Spleen (tissue), 11 donors: ENCODE measurements around the gene CA12. TPM values are rescaled to one million over a fixed set of nuclear protein-coding genes. Genes with fewer than 3 reads are reported as not detected.

Experiments used
- DNase-seq: peaks from one replicate; pipeline ENCODE4 v3.0.0-alpha.2; 2020
- H3K27ac ChIP-seq, 8 donors: fragments of 200-600 bp; sonication (generic) in 7 of 8; 1 replicate in 4 of 8; 2 replicates in 4 of 8; pipeline versions ENCODE4 v1.5.0 to v1.8.0; 2016 to 2021; ENCODE audit warnings: inconsistent platforms in 4 of 8, mild to moderate bottlenecking in 4 of 8, moderate library complexity in 1 of 8
- H3K27me3 ChIP-seq, 7 donors: fragments of 200-600 bp; sonication (generic) in 6 of 7; replicated peaks in 1 of 7; 1 replicate in 4 of 7; 2 replicates in 3 of 7; pipeline versions ENCODE4 v1.5.0 to v1.8.0; 2016 to 2021; ENCODE audit warnings: inconsistent platforms in 3 of 7, mild to moderate bottlenecking in 1 of 7
- H3K36me3 ChIP-seq, 6 donors: fragments of 200-600 bp; sonication (generic) in 5 of 6; 1 replicate in 4 of 6; 2 replicates in 2 of 6; pipeline versions ENCODE4 v1.5.0 to v1.8.0; 2016 to 2021; ENCODE audit warnings: inconsistent platforms in 2 of 6
- H3K4me1 ChIP-seq, 6 donors: fragments of 200-600 bp; sonication (generic) in 5 of 6; 1 replicate in 3 of 6; 2 replicates in 3 of 6; pipeline versions ENCODE4 v1.5.0 to v1.8.0; 2016 to 2021; ENCODE audit warnings: inconsistent platforms in 3 of 6
- H3K4me3 ChIP-seq, 8 donors: fragments of 200-600 bp; sonication (generic) in 7 of 8; 1 replicate in 4 of 8; 2 replicates in 4 of 8; pipeline versions ENCODE4 v1.5.0 to v1.8.0; 2016 to 2021; ENCODE audit warnings: inconsistent platforms in 4 of 8, mild to moderate bottlenecking in 4 of 8, moderate library complexity in 2 of 8
- H3K9me3 ChIP-seq, 8 donors: fragments of 200-600 bp; sonication (generic) in 7 of 8; 1 replicate in 4 of 8; 2 replicates in 4 of 8; pipeline versions ENCODE4 v1.5.0 to v1.8.0; 2016 to 2021; ENCODE audit warnings: inconsistent platforms in 4 of 8
- POLR2A ChIP-seq, 3 donors: fragments of 450-650 bp; IDR thresholded peaks; one replicate each; pipeline ENCODE4 v1.5.1; 2017; ENCODE audit warnings: antibody characterized with exemption in 3 of 3, mild to moderate bottlenecking in 1 of 3
- POLR2AphosphoS5 ChIP-seq, 3 donors: sonication (generic); formaldehyde crosslinking; IDR thresholded peaks; one replicate each; pipeline ENCODE4 v1.5.1; 2017; ENCODE audit warnings: antibody characterized with exemption in 3 of 3
- WGBS, 5 donors: extraction: QIAGEN DNeasy Blood & Tissue Kit in 3 of 5; methylation state at CpG; one replicate each; pipeline versions ENCODE4 v1.1.5 to v1.1.7; 2013 to 2018; 5-methylcytosine and 5-hydroxymethylcytosine counted together
- intact Hi-C: fragments of 100-400 bp; cut with DNase I; formaldehyde crosslinking; loops from one replicate; pipeline ENCODE4 v1.15.0; 2023; ENCODE audit warnings: low total_unique reads
- polyA plus RNA-seq, 3 donors: library from polyadenylated mRNA; stranded (reverse); fragments of 200-250 nt; gene quantifications; one replicate each; pipeline ENCODE4 v1.2.1, GENCODE V29; 2013
- total RNA-seq, 7 donors: library from RNA; depleted of rRNA in 3 of 7; stranded (reverse); fragments of >200 nt in 3 of 7; fragmentation: NEBNext Ultra II Directional in 4 of 7; extraction: Animal tissue kit (Norgen Biotek cat#: 25700) in 4 of 7; gene quantifications; one replicate each; pipeline versions ENCODE4 v1.1.0 to v1.2.1, GENCODE V29; 2016 to 2021
- TF ChIP-seq, protein P1 (sequence below), 11 experiments: fragments of 200-600 bp in 7 of 11; fragments of 450-650 bp in 4 of 11; sonication (generic) in 4 of 11; IDR thresholded peaks in 8 of 11; conservative IDR thresholded peaks in 3 of 11; 1 replicate in 7 of 11; 2 replicates in 4 of 11; pipeline versions ENCODE4 v1.4.0 to v1.8.0; 2016 to 2021; ENCODE audit warnings: antibody characterized with exemption in 11 of 11, inconsistent platforms in 4 of 11, mild to moderate bottlenecking in 1 of 11
- donor health status: healthy with polysubstance abuse.
- donor health status: DM: no; HTN: no; CAD: no; lungs with moderate emphysema.
- donor health status: DM: no; HTN: no; CAD: no.
- donor health status: Bipolar disorder and iron deficiency.
- donor health status: healthy.
- donor health status: DM: no; HTN: no; CAD: no.
- donor health status: DM: yes; HTN: yes; CAD: no.

CA12 gene
- total and polyA plus RNA-seq, 10 donors, result 0.02 to 3.3 (median 0.42) TPM

DNA sequence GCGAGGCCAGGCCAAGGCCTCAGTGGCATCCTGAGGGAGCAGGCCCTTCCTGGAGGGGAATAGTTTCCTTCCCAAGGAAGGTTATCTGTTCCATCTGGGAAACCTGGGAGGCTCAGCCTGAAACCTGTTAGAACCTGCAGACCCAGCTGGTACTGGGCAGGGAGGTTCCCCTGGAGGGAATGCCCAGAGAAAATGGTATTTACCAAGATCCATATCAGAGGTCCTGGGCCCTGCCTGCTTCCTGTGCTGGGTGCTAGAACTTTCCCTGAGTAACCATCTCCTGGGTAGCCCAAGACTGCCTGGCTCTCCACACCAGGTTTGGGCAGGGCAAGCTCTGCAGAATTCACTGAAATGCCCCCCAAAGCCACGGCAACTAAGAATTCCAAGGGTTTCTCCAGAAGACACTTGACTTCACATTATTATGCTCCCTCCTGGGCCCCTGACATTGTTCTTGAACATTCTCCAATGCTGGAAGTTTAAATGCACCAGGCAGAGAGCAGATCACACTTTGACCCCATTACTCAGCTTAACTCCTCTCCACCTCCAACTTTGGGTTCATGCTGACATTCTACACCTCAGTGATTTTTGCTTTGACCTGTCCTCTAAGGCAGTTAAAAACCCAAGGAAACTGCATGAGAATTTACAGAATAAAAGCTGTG, 2.0 kb downstream of the CA12 start:
- H3K27ac ChIP-seq, result no peak overlapping the region
- intact Hi-C loops, result no loop called here
- H3K27me3 ChIP-seq, result peaks cover 0 to 66% (median 36%) of the 10 kb centered on the region in 7 donors
- peak; percentile 32 for DNase-seq
- no peaks in the 10 kb centered on the region for H3K9me3 ChIP-seq
- TF ChIP-seq POLR2A (IDR thresholded peaks at IDR 0.05), result no peak
- TF ChIP-seq, protein P1, sequence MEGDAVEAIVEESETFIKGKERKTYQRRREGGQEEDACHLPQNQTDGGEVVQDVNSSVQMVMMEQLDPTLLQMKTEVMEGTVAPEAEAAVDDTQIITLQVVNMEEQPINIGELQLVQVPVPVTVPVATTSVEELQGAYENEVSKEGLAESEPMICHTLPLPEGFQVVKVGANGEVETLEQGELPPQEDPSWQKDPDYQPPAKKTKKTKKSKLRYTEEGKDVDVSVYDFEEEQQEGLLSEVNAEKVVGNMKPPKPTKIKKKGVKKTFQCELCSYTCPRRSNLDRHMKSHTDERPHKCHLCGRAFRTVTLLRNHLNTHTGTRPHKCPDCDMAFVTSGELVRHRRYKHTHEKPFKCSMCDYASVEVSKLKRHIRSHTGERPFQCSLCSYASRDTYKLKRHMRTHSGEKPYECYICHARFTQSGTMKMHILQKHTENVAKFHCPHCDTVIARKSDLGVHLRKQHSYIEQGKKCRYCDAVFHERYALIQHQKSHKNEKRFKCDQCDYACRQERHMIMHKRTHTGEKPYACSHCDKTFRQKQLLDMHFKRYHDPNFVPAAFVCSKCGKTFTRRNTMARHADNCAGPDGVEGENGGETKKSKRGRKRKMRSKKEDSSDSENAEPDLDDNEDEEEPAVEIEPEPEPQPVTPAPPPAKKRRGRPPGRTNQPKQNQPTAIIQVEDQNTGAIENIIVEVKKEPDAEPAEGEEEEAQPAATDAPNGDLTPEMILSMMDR (IDR thresholded peaks at IDR 0.05 in 8 of 11, conservative IDR thresholded peaks at IDR 0.05 in 3 of 11), result no peak
- no peak for TF ChIP-seq POLR2AphosphoS5 (IDR thresholded peaks at IDR 0.05)
- H3K4me3 ChIP-seq, result no peak overlapping the region
- H3K36me3 ChIP-seq, result no peaks in the 10 kb centered on the region
- peaks cover 0 to 35% (median 18%) of the 10 kb centered on the region in 6 donors for H3K4me1 ChIP-seq
- WGBS, 5 donors, result 81 to 100% (median 86%) methylated on average over 2 of the region's 2 CpGs

DNA sequence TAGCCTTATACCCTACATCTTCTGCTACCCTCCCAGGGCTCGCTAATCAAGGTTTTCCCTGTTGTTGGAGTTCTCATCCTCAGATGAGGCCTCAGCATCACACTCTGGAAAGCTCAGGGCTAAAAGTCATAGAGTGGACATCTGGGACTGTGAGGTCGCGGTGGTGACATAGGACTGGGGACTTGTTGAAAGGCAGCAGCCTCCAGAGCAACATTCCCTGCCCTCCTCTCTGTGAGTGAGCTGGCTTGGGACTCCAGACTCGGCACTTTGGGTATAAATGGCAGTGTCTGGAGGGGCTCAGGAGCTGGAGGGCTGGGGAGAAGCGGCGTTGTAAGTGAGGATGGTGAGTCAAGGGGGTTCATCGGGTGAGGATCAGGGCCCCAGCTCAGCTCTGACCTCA, 2.7 kb downstream of the CA12 start:
- H3K4me1 ChIP-seq, result peaks cover 0 to 42% (median 24%) of the 10 kb centered on the region in 6 donors
- H3K9me3 ChIP-seq, result no peaks in the 10 kb centered on the region
- TF ChIP-seq, protein P1 (IDR thresholded peaks at IDR 0.05 in 8 of 11, conservative IDR thresholded peaks at IDR 0.05 in 3 of 11), result no peak
- no peak for TF ChIP-seq POLR2AphosphoS5 (IDR thresholded peaks at IDR 0.05)
- TF ChIP-seq POLR2A (IDR thresholded peaks at IDR 0.05), result no peak
- H3K27me3 ChIP-seq, result peaks cover 0 to 62% (median 36%) of the 10 kb centered on the region in 7 donors
- 81 to 98% (median 87%) methylated on average over 7 of the region's 7 CpGs for WGBS, 5 donors
- intact Hi-C loops, result no loop called here
- no peak overlapping the region for H3K4me3 ChIP-seq
- no peak overlapping the region for H3K27ac ChIP-seq
- DNase-seq, result no peak
- no peaks in the 10 kb centered on the region for H3K36me3 ChIP-seq

DNA sequence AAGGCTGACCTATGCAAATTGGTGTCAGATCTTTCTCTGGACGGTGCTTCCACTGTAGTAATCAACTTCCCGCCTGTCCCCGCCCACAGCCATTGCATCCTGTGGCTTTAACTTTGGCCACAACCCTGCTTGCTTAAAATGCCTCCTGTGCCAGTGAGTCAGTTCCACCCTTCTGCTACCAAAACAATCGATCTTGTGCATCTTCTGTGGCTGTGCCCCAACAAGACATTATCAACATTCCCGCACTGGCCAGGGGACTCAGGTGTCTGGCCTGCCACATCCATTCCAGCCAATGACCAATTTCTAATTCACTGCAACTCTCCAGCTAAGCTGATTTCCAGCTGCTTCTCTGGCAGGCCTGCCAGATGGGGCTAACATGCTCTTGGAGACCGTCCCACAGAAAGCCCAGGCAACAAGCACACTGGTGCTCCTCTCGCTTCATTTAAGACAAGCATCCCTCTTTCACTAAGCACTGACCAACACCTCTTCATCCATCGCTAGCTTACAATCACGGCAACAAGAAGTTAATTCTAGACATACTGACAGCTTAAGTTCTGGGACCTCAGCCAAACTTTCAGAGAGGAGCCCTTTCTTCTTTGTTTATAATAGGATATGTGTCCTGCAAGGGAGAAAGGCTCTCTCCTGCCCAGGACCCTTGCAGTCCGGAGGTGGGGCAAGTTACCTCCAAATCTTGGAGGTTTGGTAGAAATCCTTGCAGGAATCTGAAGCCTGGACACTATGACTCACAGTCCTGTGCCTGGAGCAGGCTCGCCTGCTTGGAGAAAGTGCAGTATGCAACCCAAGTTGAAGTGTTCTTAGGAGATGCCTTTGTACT, 6.7 kb downstream of the CA12 start:
- intact Hi-C loops, result no loop called here
- H3K27ac ChIP-seq, result peak overlapping the region in 5 of 8 donors; percentile 17 to 66 (median 48)
- H3K4me1 ChIP-seq, result peaks cover 0 to 40% (median 13%) of the 10 kb centered on the region in 6 donors
- H3K4me3 ChIP-seq, result no peak overlapping the region
- WGBS, 5 donors, result 46 to 65% (median 48%) methylated on average over 11 of the region's 11 CpGs
- no peaks in the 10 kb centered on the region for H3K9me3 ChIP-seq
- TF ChIP-seq, protein P1 (IDR thresholded peaks at IDR 0.05 in 8 of 11, conservative IDR thresholded peaks at IDR 0.05 in 3 of 11), result no peak
- TF ChIP-seq POLR2A (IDR thresholded peaks at IDR 0.05), result no peak
- TF ChIP-seq POLR2AphosphoS5 (IDR thresholded peaks at IDR 0.05), result no peak
- no peaks in the 10 kb centered on the region for H3K36me3 ChIP-seq
- peaks cover 0 to 26% (median 6%) of the 10 kb centered on the region in 7 donors for H3K27me3 ChIP-seq
- DNase-seq, result peak; percentile 80
